HG03196 (cell line): ENCODE measurements around the gene OCSTAMP.

Experiments
- ATAC-seq: cut with Tn5 transposase; IDR thresholded peaks from one replicate; pipeline ENCODE4 v1.9.1; 2021; ENCODE audit not compliant: unreplicated experiment

The OCSTAMP gene

DNA sequence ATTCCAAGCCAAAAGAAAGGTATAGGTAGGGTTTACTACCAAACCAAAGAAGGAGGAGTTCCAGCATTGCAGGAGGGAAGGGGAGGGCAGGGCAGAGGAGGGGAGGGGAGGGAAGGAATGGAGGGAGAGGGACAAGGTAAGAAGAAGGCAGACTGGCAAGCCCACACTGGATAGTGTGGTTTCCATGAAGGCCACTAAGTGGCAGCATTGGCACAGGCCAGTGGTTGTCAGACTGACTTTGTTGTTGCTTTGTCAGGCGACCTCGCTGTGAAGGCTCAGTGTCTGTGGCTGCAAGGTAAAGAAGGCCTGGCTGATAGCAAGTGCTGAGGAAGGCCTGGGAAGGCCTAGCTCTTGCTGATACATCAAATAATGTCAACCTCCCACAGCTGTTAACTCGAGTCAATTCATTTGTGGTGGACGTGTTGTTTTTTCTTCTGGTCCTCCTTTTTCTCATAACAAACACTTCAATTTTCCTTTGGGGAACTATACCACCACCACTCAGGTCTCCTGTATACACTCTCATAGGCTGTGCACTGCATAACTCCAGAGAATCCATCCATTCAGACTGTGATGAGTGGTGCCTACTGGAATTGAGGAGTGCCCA is 29.4 kb downstream of the OCSTAMP start:
- ATAC-seq, result no peak

DNA sequence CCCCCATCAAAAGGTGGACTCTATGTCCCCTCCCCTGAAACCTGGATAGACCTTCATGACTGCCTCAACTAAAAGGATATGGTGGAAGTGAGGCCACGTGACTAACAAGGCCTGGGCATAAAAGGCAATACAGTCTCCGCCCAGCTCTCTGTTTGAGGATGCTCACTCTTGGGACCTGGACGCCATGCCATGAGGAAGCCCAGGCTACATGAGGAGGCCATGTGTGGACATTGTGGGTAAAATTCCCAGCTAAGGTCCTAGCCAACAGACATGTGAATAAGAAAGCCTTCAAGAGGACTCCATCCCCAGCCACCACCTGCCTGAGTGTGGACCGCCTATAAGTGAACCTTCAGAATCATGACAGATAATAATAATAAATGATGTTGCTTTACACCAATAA is 29.9 kb downstream of the OCSTAMP start:
- no peak for ATAC-seq

DNA sequence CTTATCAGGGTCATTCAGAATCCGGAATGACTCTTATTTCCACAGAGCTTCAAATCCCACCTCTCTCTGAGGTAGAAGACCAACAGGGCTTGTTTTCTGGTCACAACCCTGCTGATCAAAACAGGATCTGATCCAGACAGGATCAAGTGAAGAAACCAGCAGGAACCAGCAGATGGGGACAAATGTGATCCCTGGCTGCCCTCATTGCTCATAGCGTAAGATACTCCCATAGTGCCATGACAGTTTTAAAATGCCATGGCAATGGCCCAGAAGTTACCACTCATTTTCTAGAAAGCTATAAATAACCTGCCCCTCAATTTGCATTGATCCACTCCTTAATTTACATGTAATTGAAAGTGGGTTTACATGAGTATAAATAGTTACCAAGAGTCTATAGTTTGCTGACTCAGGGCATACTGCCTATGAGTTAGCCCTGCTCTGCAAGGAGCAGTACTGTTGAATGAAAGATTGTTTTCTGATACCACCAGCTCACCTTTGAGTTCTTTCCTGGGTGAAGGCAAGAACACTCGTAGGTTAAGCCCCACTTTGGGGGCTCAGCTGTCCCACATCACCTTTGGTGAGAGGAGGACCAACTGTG is 30.9 kb downstream of the OCSTAMP start:
- no peak for ATAC-seq

DNA sequence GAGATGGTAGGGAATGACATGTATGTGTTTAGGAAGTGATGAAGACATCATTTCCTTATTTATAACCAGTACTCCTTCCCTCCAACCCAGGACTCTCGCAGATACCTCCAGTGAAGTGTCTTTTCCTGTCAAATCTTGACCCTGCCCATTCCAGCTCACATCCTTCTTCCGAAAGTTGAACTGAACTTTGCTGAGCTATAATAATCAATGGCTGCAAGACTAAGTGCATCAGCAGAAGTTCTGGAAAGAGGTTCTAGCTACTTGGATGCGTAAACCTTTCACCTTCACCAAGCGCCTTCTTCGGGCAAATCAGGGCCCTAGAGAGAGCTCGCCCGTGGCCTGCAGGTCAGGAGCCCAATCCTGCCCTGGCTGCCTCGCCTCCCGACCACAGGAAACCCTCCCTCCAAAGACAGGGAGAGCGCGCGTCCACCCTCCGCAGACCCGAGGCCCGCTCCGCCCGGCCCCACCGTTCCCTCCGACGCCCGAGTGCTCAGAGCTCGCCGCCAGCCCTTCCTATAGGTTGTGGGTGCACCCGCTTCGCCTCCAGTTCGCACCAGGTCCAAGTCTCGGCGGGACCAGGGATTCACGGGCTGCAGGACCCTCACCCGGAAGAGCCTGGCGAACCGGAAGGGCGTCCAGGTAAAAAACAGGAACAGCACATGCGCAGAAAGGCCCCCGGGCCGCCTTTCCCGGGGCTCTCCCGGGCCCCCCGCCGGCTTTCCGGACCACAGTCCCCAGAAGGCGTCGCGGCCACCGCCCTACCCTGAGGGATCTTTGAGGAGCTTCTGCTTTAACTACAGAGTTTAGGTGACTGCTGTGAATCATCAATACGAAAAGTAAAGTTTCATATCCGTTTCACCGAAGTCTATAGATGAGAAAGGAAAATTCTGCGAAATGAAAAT is 37.3 kb downstream of the OCSTAMP start, which contains the start of gene ZNF334:
Gene ZNF334, minus strand, starts transcription at position 617 of the 902 bp plus-strand sequence. CDS start 1,457 bp downstream, outside the sequence.
- peak; percentile 69 for ATAC-seq

DNA sequence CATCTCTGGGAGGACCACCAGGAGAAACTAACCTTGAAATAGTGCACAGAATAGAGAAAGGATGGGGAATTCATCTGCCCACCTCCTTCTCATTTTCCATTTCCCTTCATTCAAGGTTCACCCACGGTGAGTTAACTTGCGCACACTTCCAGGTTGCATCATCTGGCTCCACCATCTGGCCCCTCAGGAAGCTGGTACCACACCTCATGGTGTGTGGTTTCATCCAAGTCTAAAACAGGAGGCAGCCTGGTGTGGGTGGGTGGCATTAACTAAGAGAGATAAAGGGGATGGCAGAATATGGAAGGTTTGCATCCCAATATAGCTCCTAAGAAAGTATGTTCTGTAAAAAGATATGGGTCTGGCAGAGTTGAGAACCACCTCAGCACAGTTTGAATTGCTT is 40.9 kb downstream of the OCSTAMP start:
- no peak for ATAC-seq

DNA sequence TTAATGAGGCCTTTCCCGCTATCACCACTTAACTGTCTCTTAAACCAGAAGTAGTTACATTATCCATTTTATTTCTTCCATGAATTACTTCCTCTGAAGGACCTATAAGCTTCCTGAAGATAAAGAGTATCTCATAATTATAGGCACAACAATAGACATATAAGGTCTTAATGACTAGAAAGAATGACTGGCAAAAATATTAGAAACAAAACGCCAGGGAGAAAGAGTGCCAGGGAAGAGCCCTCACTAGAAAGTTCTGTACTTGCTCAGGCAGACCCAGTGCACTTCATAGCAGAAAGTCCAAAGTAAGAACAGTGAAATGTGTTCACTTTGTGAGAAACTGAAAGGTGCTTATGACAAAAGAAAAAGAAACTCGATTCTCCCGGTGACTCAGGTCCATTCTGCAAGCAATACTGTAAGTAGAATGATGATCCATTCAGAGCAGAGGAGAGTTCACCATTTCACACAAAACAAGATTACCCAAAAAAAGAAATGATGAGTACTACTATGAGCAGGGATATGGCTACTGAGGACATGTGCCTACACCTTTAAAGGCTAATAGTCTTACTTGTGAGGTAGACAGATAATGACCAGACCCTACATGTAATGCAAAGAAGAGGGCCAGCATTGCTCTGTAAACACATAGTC is 42.6 kb downstream of the OCSTAMP start:
- ATAC-seq, result no peak

DNA sequence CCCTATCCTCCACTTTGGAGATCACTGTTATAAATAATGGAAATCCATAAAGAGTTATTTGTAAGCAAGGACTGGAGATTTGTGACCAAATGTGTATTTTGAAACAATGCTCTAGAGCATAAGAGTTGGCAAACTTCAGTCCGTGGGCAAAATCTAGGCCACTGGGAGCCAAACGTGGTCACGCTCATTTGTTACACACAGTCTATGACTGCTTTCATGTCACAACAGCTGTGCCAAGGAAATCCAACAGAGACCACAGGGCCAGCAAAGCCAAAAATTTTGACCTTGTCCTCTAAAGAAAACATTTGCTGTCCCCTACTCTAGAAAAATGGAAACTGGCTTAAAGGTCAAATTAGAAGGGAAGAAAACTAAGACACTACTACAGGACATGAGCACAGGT is 44.9 kb downstream of the OCSTAMP start:
- ATAC-seq, result no peak

DNA sequence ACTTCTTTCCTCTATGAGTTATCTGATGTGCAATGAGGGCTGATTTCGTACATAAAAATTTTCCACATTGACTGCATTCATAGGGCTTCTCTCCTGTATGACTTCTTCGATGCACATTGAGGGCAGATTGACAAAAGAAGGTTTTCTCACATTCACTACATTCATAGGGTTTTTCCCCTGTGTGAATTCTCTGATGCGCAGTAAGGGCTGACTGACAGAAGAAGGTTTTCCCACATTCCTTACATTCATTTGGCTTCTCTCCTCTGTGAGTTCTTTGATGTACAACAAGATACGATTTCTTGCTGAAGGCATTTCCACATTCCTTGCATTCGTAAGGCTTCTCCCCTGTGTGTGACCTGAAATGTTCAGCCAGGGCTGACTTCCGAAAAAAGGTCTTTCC is 48.5 kb downstream of the OCSTAMP start:
- ATAC-seq, result no peak

DNA sequence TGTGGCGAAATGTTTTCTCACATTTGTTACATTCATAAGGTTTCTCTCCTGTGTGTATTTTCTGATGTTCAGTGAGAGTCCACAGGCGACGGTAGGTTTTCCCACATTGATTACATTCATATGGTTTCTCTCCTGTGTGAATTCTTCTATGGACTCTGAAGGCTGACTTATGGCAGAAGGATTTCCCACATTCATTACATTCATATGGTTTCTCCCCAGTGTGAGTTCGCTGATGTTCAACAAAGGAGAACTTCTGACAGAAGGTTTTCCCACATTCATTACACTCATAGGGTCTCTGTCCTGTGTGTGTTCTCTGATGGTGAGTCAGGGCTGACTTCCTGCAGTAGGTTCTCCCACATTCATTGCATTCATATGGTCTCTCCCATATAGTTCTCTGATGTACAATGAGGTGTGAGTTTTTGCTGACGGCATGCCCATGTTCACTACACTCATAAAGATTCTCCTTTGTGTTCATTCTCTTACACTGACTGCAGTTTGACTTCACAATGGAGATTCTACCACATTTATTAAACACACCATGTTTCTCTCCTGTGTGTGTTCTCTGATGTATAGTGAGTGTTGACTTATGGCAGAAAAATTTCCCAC is 49.0 kb downstream of the OCSTAMP start:
- ATAC-seq, result no peak

DNA sequence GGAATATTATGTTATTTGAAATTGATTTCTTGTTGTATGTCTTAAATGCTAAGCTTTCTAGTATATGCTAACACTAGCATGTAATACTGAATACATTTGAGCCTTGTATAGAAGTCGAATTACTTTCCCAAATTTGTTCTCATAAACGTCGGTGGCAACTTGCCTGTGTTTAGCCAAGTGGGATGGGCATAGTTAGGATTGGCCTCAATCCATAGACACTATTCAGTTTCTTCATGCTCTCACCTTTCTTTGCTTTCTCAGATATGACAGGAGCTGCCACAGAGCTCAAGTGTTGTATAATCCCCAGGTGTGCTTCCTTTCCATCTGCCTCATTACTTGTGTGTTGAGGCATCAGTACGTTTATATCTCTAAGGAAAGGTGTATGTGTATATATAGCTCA is 56.4 kb downstream of the OCSTAMP start:
- no peak for ATAC-seq

DNA sequence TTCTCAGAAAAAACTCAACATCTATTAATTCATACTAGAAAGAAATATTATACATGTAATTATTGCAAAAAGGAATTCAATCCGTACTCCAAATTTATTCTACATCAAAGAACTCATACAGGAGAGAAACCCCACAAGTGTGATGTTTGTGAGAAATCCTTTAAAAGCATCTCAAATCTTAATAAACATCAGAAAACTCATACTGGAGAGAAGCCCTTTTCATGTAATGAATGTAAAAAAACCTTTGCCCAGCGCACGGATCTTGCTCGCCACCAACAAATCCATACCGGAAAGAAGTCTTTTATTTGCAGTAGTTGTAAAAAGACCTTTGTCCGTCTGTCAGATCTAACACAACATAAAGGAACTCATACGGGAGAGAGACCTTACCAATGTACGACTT is 59.1 kb downstream of the OCSTAMP start:
- no peak for ATAC-seq
